ENCODE results near the gene UNC45A.
"Not testable (repeated sequence)": the region's sequence is repeated elsewhere in the genome, so short reads cannot be mapped to it uniquely, and the experiment has no call there.

UNC45A gene

DNA sequence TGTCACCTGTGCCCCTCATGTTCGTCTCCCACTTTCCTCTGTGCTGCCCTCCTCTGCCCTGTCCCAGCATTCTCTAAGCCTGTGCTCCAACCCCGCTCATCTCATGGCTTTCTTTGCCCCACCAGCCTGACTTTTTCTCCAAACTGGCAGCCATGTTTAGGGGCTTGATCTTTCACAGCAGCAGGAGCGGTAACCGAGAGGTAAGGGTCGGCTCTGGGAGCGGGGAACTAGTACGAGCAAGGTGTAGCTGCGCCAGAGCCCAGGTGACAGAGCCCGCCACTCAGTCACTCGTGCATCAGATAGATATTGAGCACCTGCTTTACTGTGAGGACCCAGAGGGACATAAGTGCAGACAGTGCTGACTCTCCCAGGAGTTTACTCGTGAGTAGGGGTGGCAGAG, 18.6 kb upstream of the UNC45A start:
- DNase-seq = no peak

GRCh38 chr15:90917569-90917968, 17.5 kb upstream of the UNC45A start:
- no peak for DNase-seq

- no peak for DNase-seq
Measured at GRCh38 chr15:90918034-90918788, 16.9 kb upstream of the UNC45A start.

GRCh38 chr15:90918835-90919234, 16.2 kb upstream of the UNC45A start:
- DNase-seq = no peak

DNA sequence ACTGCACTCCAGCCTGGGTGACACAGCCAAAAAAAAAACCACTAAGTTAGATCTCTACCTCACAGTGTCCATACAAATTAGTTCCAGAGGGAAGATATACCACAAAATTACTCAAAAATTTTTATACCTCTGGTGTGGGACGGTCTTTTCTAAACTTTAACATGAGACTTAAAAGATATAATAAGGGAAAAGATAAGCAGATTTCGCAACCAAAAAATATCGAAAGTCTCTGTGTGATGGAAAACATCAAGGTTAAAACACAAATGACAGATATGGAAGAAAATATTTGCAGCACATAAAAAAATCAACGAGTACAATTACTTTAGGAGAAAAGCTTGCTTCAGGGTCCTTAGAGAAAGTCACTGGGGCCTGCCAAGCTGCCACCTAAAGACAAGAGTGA, 13.2 kb upstream of the UNC45A start:
- no peak for DNase-seq

DNA sequence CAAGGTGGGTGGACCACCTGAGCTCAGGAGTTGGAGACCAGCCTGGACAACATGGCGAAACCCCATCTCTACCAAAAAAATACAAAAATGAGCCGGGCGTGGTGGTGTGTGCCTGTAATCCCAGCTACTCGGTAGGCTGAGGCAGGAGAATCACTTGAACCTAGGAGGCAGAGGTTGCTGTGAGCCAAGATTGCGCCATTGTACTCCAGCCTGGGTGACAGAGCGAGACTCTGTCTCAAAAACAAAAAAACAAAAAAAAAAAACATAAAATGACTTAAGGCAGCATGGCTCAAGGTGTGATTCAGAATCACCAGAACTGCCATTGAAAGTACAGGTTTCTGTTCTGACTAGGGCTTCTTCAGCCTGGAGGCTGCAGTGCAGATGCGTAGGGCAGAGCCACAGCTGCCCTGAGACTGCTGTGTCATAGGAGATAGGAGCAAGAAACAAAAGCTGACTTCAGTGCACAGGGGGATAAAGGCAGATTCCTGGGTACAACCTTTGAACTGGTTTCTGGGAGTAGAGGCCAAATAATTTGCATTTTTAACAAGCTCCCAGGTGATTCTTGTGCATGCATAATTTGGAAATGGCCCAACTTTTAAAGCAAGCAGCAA, 12.3 kb upstream of the UNC45A start:
- not testable (repeated sequence) for DNase-seq

DNA sequence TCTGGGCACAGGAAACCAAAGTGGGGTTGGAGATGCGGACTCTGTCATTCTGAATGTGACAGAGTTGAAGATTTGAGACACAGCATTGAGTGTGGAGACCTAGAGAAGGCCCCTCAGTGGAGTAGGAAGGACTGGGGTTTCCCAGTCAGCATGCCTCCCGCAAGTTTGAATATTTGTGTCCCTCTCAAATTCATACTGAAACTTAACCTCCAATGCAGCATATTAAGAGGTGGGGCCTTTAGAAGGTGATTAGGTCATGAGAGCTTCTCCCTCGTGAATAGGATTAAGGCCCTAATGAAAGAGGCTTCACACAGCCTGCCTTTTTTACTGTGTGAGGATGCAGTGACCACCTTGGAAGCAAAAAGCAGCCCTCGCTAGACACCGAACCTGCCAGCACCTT, 10.7 kb upstream of the UNC45A start:
- no peak for DNase-seq

GRCh38 chr15:90926766-90927165, 8.3 kb upstream of the UNC45A start:
- not testable (repeated sequence) for DNase-seq

GRCh38 chr15:90928106-90928505, 7.0 kb upstream of the UNC45A start:
- not testable (repeated sequence) for DNase-seq

GRCh38 chr15:90929246-90930019, 5.7 kb upstream of the UNC45A start:
- DNase-seq = no peak

DNA sequence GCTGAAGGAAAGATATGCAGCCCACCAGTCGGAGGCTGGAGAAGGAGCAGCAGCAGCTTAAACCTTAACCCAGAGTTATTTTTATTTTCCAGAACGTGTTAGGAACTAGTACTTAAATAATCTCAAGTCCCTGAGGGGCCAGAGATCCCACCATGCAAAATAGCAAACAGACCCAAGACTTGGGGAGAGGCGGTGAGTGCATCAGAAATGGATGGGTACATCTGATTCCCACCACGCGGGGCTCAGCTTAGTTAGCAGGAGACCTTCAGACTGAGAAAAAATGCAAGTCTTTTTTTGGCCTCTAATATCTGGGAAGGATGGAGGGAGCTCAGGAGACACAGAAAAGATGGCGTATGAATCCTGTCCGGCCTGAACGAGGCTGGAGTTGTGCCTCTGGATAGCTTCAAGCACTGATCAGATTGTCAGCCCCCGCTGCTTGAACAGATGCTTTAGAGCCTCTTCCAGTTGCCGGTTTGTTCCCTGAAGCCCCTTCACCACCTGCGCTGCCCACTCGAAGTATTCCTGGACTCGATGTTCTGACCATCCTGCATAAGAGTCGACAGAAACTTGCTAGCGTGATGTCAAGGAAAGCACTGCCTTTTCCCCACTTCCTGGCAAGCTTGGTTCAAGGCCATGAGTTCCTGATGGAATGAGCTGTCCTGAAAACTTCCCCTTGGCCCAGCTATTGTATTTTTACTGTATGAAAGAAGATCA, 4.1 kb upstream of the UNC45A start:
- DNase-seq = no peak

DNA sequence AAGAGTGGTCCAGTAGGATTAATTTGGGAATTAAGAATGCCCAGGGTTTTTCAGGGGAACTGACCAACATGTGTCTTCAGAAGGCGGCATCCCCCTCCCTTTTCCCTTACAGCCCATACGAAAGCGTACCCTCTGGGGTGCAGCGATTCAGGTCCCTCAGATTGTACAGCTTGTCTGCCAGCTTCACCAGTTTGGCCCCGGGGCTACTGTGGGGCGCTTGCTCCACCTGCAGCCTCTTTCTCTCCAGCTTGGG, 3.6 kb upstream of the UNC45A start:
- DNase-seq = no peak

DNA sequence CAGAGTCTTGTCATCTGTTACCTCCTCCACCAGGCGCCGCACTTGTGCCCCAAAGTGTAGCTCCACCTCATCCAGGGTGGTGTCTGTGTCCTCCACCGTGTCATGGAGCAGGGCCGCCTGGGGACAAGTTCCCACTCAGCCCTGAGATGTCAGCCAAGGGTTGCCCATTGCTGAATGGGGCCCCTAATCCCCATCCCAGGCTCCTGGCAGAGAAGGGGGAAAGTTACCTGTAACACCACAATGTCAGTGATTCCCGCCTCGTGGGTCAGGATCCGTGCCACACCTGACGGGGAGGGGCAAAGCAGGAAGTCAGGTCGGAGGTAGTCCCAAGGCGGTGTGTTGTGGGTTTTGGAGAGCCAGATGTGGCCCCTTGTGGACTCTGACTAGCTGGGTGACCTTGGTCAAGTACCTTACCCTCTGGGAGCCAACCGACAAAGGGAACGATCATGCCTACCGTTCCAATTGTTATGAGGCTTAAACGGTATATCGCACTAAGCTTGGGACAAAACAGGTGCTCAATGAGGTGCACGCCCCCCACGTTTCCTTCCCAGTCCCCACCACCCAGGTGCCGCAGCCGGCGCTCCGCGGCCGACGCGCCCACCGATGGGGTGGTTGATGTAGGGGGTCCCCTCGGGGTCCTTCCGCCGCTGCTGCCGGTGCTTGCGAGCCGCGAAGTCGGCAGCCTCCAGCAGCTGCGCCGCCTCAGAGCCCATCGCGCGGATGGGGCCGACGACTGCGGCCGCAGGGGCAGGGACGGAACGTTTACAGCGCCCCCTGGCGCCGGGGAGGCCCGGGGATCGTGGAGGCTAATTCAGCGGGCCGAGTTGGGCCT, 3.0 kb upstream of the UNC45A start, which contains the start of gene HDDC3:
TSS of gene HDDC3 (minus strand) at position 722 of the 832 bp plus-strand sequence. CDS start at position 713, 9 bp downstream.
- peak; percentile 89 for DNase-seq

- DNase-seq = no peak
Measured at GRCh38 chr15:90932660-90932991, 2.5 kb upstream of the UNC45A start.

DNA sequence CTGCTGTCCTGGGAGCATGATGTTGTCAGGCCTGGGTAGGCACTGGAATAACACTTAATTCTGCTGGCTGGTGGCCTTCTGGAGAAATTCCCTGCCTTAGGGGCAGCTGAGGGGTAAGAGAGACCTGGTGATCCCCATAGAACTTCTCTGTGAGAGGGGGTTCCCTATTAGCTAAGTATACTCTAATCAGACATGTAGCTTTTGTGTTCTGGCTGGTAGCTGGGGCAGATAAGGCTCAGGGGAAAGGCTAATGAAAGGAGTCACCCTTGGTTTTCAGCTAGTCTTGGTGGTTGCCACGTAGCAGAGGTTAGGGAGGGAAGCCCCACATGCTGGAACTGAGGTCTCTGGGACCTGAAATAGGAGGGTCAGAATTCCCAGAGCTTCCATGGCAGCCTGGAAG, 1.8 kb upstream of the UNC45A start:
- no peak for DNase-seq

DNA sequence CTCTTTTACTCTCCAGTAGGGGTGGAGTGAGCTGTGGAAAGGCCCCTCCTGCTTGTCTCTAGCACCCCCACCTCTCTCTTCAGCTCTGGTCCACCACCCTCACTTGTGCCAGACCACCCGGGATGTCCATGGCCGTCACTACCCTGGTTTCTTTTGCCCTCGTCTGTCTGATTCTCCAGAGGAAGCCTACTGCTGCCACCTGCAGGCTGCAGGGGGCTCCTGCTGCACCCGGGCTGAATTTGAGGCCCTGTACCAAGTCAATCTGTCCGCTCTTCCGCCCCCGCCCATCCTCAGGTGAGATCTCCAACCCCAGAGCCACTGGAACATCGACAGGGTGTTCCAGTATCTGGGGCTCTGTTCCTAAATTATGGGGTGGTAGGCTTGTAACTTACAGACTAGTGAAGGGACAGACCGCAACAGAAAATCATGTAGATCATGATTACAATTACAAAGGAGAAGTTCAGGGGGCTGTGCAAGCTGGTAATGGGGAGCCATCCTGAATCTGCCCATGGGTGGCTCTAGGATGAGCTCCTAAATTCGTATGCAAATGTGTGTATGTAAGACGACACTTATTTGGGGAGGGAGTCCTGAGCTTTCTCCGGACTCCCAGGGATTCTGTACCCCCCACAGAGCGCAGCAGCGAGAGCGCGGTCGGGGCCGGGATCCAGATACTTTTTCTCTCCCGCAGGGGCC, 683 bp upstream of the UNC45A start:
- DNase-seq = peak; percentile 86

DNA sequence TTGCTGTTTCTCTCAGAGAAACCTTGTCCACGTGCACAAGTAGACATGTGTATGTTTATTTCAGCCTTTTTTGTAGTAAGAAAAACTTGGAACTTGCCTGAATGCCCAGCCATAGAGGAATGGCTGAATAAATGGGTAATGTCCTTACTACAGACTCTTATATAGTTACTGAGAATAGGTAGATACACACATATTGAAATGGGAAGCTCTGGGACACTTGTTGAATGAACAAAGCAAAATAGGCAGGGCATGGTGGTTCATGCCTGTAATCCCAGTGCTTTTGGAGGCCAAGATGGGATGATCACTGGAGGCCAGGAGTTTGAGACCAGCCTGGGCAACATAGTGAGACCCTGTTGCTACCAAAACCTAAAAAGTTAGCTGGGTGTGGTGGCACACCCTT, 1.7 kb downstream of the UNC45A start:
- DNase-seq = no peak

- DNase-seq = no peak
Measured at GRCh38 chr15:90938261-90938660, 3.2 kb downstream of the UNC45A start.

GRCh38 chr15:90939756-90940155, 4.7 kb downstream of the UNC45A start:
- DNase-seq = no peak

DNA sequence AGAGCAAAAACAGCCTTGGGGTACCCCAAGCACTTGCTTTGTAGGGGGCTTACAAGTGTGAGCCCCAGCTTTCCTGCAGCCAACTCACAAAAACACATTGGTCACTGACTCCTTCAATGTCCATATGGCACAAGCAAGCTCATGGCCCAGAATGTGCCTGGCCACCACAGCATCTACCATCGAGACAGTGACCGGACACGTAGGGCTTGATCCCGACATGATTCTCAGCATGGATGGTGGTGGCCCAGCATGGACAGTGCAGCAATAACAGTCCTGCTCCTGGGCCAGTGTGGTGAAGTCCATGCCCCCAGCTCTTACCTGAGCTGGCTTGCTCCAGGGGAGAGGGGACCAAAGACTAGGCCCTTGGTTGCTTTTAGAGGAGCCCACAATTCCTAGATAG, 6.0 kb downstream of the UNC45A start:
- no peak for DNase-seq

DNA sequence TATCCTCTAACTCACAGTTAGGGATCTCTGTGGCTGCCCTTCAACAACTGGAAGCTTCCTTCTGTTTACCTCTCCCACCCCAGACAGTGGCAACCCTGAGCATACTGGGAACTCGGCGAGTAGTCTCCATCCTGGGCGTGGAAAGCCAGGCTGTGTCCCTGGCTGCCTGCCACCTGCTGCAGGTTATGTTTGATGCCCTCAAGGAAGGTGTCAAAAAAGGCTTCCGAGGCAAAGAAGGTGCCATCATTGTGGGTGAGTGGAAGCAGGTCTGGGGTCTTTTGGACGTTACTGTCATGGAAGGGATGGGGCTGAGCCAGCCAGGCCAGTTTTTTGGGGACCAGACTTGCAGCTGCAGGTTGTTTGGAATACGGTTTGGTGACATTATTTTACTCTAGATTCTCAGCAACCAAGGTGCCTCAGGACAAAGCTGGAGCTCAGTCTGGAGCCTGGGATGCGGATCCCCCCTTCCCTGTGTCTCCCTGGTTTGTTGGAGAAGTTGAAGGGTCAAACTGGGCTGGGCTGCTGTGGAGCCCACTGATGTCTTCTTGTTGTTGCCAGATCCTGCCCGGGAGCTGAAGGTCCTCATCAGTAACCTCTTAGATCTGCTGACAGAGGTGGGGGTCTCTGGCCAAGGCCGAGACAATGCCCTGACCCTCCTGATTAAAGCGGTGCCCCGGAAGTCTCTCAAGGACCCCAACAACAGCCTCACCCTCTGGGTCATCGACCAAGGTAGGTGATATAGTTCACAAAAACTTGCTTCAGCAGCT, 7.5 kb downstream of the UNC45A start:
- no peak for DNase-seq

All from CD4-positive, alpha-beta T cell treated with Interleukin-4 for 4 hours (primary cell).